Measurements from ENCODE around the gene RTP4.

Gene RTP4, protein sequence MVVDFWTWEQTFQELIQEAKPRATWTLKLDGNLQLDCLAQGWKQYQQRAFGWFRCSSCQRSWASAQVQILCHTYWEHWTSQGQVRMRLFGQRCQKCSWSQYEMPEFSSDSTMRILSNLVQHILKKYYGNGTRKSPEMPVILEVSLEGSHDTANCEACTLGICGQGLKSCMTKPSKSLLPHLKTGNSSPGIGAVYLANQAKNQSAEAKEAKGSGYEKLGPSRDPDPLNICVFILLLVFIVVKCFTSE

GRCh38 chr3:187368251-187369088, at the start of gene RTP4:
Gene RTP4, plus strand, starts transcription at chr3:187368385. Its CDS starts 57 bp downstream, at chr3:187368442.
- TF ChIP-seq GATA2 (IDR thresholded peaks at IDR 0.05; ENCODE audit: low read depth, low read length), result no peak
- TF ChIP-seq GATA3 (IDR thresholded peaks at IDR 0.05; ENCODE audit: low read depth, low read length), result no peak

GRCh38 chr3:187318819-187319616, 49.2 kb upstream of the RTP4 start:
- TF ChIP-seq GATA3 (IDR thresholded peaks at IDR 0.05; ENCODE audit: low read depth, low read length), result no peak
- TF ChIP-seq GATA2 (IDR thresholded peaks at IDR 0.05; ENCODE audit: low read depth, low read length), result no peak

DNA sequence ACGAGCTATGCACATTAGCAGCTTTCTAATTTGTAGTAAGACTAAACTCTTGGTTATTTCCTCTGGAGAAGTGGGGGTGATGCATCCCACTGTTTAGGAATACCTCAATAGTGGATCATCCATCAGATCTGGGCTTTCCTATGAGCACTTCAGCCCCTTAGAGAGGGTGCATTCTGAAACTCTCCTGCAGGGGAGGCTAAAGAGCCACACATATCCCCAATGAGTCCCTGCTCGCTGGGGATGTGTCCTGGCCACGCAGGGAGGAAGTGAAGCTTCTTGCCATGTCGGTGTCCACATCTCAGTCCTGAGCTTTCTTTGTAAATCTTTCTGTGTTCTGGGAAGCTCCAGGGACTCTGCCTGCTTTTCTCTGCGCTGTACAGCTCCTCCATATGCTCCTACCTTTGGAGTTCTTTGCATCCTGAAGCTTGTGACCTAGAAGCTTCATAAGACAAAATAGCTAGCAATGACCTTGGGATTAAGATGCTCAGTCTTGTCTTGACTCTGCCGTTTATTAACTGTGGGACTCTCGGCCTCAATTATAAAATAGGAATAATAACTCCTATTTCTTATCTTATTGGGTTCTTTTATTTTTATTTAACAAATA, 48.4 kb upstream of the RTP4 start:
- TF ChIP-seq GATA2 (IDR thresholded peaks at IDR 0.05; ENCODE audit: low read depth, low read length) (no peak), GATA3 (IDR thresholded peaks at IDR 0.05; ENCODE audit: low read depth, low read length) (no peak)

DNA sequence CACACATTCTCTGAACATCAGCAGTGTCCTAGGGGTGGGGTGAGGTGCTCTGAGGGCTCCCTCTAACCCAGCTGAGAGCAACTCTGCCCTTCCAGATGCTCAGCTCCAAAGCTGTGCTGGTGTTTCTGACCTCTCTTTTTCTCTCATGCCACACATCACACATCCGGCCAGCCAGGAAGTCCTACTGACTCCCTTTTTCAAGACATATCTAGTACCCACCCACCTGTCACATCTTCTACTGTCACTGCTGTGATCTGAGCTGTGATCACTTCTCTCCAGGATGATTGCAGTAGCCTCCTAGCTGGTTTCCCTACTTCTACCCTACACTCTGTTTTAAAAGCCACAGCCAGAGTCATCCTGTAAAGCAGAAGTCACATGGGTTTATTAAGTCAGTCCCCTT, 46.4 kb upstream of the RTP4 start:
- TF ChIP-seq GATA2 (IDR thresholded peaks at IDR 0.05; ENCODE audit: low read depth, low read length) (no peak), GATA3 (IDR thresholded peaks at IDR 0.05; ENCODE audit: low read depth, low read length) (no peak)

DNA sequence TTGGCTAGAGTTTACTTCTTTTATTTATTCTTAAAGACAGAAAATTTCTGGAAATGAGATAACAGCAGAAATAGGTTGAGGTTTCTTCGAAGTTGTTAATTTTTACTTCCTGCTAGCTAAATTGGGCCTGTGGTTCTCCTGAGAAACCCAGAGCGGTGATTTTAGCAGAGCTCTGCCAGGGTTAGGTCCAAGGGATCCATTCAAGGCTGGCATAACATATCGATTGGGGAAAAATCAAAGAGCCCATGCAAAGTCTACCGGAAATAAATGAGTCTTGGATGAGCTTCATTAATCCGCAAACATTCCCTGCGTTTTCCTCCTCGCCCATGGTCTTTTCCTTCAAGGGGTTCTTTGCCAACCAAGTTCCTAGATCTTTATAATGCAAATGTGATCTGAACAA, 45.9 kb upstream of the RTP4 start:
- TF ChIP-seq GATA2 (IDR thresholded peaks at IDR 0.05; ENCODE audit: low read depth, low read length) (no peak), GATA3 (IDR thresholded peaks at IDR 0.05; ENCODE audit: low read depth, low read length) (no peak)

GRCh38 chr3:187323091-187323490, 45.1 kb upstream of the RTP4 start:
- TF ChIP-seq GATA3 (IDR thresholded peaks at IDR 0.05; ENCODE audit: low read depth, low read length) (no peak), GATA2 (IDR thresholded peaks at IDR 0.05; ENCODE audit: low read depth, low read length) (no peak)

- no peak for TF ChIP-seq GATA2 (IDR thresholded peaks at IDR 0.05; ENCODE audit: low read depth, low read length)
- no peak for TF ChIP-seq GATA3 (IDR thresholded peaks at IDR 0.05; ENCODE audit: low read depth, low read length)
Measured at GRCh38 chr3:187325632-187326031, 42.6 kb upstream of the RTP4 start.

DNA sequence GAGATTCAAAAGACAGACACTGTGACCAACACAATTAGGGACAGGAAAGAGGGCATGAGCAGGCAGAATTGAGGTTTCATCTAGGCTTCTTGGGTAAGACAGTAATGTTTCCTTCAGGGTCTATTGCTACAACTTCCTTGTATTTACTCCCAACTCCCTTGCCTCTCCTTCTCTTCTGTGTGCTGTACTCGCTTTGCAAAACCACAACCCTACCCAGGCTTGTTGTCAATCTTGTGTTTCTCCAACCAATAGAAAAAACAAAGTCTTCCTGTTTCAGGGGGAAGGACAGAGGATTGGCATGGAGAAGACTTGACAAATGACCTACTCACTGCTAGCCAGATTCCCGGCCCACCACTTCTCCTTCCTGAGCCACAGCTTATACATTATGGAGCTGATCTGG, 40.3 kb upstream of the RTP4 start:
- TF ChIP-seq GATA3 (IDR thresholded peaks at IDR 0.05; ENCODE audit: low read depth, low read length) (no peak), GATA2 (IDR thresholded peaks at IDR 0.05; ENCODE audit: low read depth, low read length) (no peak)

- TF ChIP-seq GATA2 (IDR thresholded peaks at IDR 0.05; ENCODE audit: low read depth, low read length) (no peak), GATA3 (IDR thresholded peaks at IDR 0.05; ENCODE audit: low read depth, low read length) (no peak)
Measured at GRCh38 chr3:187328691-187329090, 39.5 kb upstream of the RTP4 start.

GRCh38 chr3:187334904-187335303, 33.3 kb upstream of the RTP4 start:
- TF ChIP-seq GATA2 (IDR thresholded peaks at IDR 0.05; ENCODE audit: low read depth, low read length) (no peak), GATA3 (IDR thresholded peaks at IDR 0.05; ENCODE audit: low read depth, low read length) (no peak)

DNA sequence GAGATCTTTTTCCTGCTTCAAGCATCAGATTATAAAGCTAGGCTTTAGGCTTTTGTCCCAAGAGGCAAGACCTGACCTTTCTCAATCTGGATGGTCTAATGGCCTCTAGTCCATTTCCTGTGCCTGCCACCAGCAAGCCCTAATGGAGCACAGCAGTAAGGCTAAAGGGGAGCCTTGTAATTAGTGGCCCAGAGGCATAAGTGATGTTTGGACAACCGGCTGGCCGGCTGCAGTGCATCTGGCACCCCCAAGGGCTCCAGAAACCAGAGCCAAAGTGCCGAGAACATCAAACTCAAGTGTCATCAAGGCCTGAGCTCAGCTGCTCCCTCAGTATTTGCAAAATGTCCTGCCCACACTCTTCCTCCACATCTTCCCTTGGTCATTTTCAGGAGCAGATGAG, 31.9 kb upstream of the RTP4 start:
- TF ChIP-seq GATA2 (IDR thresholded peaks at IDR 0.05; ENCODE audit: low read depth, low read length) (no peak), GATA3 (IDR thresholded peaks at IDR 0.05; ENCODE audit: low read depth, low read length) (no peak)

GRCh38 chr3:187340578-187340977, 27.6 kb upstream of the RTP4 start:
- TF ChIP-seq GATA3 (IDR thresholded peaks at IDR 0.05; ENCODE audit: low read depth, low read length) (no peak), GATA2 (IDR thresholded peaks at IDR 0.05; ENCODE audit: low read depth, low read length) (no peak)

- TF ChIP-seq GATA2 (IDR thresholded peaks at IDR 0.05; ENCODE audit: low read depth, low read length), result no peak
- TF ChIP-seq GATA3 (IDR thresholded peaks at IDR 0.05; ENCODE audit: low read depth, low read length), result no peak
Measured at GRCh38 chr3:187342255-187342654, 25.9 kb upstream of the RTP4 start.

DNA sequence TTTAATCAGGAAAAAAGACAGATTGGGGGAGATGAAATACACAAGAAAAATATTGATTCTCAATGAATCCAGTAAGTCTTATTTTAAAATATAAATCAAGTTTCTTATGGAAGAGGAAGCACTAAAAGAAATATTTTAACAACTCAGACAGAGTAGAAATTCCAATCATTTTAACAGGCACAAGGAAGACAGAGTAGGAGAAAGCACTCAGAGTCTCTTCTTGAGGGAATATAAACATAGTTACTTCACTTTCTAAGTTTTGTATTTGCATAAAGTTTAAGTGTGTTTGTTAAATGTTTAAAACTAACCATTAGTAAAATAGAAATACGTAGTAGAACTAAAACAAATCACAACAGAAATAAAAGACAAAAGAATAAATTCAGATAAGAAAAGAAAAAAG, 24.5 kb upstream of the RTP4 start:
- TF ChIP-seq GATA2 (IDR thresholded peaks at IDR 0.05; ENCODE audit: low read depth, low read length), result no peak
- TF ChIP-seq GATA3 (IDR thresholded peaks at IDR 0.05; ENCODE audit: low read depth, low read length), result no peak
